PC-3 (cell line): ENCODE measurements around the gene CCR4.

Source experiments
- CTCF ChIP-seq: fragments of 300-600 bp; sonication (generic); conservative IDR thresholded peaks from 2 replicates; pipeline ENCODE4 v1.5.1; 2017; ENCODE audit warnings: antibody characterized with exemption, low read depth, mild to moderate bottlenecking, low read length
- EZH2 ChIP-seq: fragments of 300-600 bp; sonication (generic); IDR thresholded peaks from one replicate; pipeline ENCODE4 v1.6.1; 2017; ENCODE audit warnings: antibody characterized with exemption, mild to moderate bottlenecking, low read length; ENCODE audit not compliant: unreplicated experiment
- EZH2phosphoT487 ChIP-seq: fragments of 300-600 bp; sonication (generic); IDR thresholded peaks from 2 replicates; pipeline ENCODE4 v1.6.1; 2018; ENCODE audit warnings: mild to moderate bottlenecking, antibody characterized with exemption, low read length, borderline replicate concordance

- TF ChIP-seq CTCF (no peak), EZH2 (no peak), EZH2phosphoT487 (no peak)
Measured at GRCh38 chr3:33004961-33005360, 53.5 kb downstream of the CCR4 start.
